ENCODE measurements around the gene CGB5. TPM values are rescaled to one million over a fixed set of nuclear protein-coding genes. Genes with fewer than 3 reads are reported as not detected.
A peak's percentile ranks its signal among the peaks of the same experiment; 100 is the strongest.

CGB5 gene
- total and polyA plus RNA-seq, 9 of the 15 experiments (the other 6 are each of a cell fraction or from before 2014, with no cell fraction given), result not detected

- TF ChIP-seq AFF1 (IDR thresholded peaks at IDR 0.05; ENCODE audit: low read depth in 1 of 2, partially characterized antibody in 2 of 2) (peak in 1 of 2 experiments; percentile 92), E2F3 (CRISPR knock-in tag; IDR thresholded peaks at IDR 0.05) (peak; percentile 69; the same call in 1 of the 2 replicates), ATF7 (IDR thresholded peaks at IDR 0.05) (peak; percentile 83; the same call in 1 of the 2 replicates), NFYB (IDR thresholded peaks at IDR 0.05; ENCODE audit: extremely low read depth, insufficient read length) (no peak), ZNF41 (CRISPR knock-in tag; conservative IDR thresholded peaks at IDR 0.05) (no peak), HCFC1 (IDR thresholded peaks at IDR 0.05; ENCODE audit: low read depth, low read length) (peak; percentile 33), PTRF (tag; IDR thresholded peaks at IDR 0.05) (no peak), ZNF263 (CRISPR knock-in tag; IDR thresholded peaks at IDR 0.05; ENCODE audit: borderline replicate concordance) (peak; percentile 44; the same call in 1 of the 2 replicates), ZBTB34 (CRISPR knock-in tag; IDR thresholded peaks at IDR 0.05) (no peak), ZNF740 (CRISPR knock-in tag; IDR thresholded peaks at IDR 0.05) (peak; percentile 76; the same call in 1 of the 2 replicates), ZNF740 (tag; IDR thresholded peaks at IDR 0.05) (0 out of 4 replicates have a peak, but pooled peaks of 1 of the 2 experiments have one; percentile 33), MAZ (CRISPR knock-in tag; conservative IDR thresholded peaks at IDR 0.05 in 1 of 2, IDR thresholded peaks at IDR 0.05 in 1 of 2) (peak; percentile 88 to 89), NR2C1 (IDR thresholded peaks at IDR 0.05) (no peak), NR2C1 (tag; IDR thresholded peaks at IDR 0.05) (peak; percentile 30; the same call in 1 of the 2 replicates), ERF (CRISPR knock-in tag; IDR thresholded peaks at IDR 0.05) (0 out of 2 replicates have a peak, but pooled peaks have one; percentile 83), BRF2 (IDR thresholded peaks at IDR 0.05; ENCODE audit: borderline replicate concordance, insufficient read depth, insufficient read length) (no peak), RBFOX2 (IDR thresholded peaks at IDR 0.05; ENCODE audit: low read depth, low read length) (peak; percentile 100), ZNF668 (CRISPR knock-in tag; IDR thresholded peaks at IDR 0.05) (0 out of 2 replicates have a peak, but pooled peaks have one; percentile 11), SMARCE1 (IDR thresholded peaks at IDR 0.05) (no peak)
These were observed 41.6 kb downstream of the CGB5 start, which contains the start of gene SNRNP70 (continued) for GRCh38 chr19:49085020-49085867.

All from K562 (cell line).